Activated CD4-positive, alpha-beta T cell treated with anti-CD3 and anti-CD28 coated beads, Interleukin-2, amount 10 ng/mL, durations not matched to agents 7 days and 5 days (primary cell): ENCODE measurements around the gene INPP5F. TPM values are rescaled to one million over a fixed set of nuclear protein-coding genes. Genes with fewer than 3 reads are reported as not detected.
A peak's percentile ranks its signal among the peaks of the same experiment; 100 is the strongest.

Source experiments
- CTCF ChIA-PET: fragments of 350-600 bp; sonication (Branson Sonifier 250); formaldehyde crosslinking; loops from one replicate; lab custom pipeline; 2021; ENCODE audit warnings: antibody characterized with exemption; lab: Charles Lee
- POLR2A ChIA-PET: fragments of 350-600 bp; sonication (Branson Sonifier 250); formaldehyde crosslinking; loops from one replicate; lab custom pipeline; 2021; ENCODE audit warnings: antibody characterized with exemption; lab: Charles Lee
- DNase-seq: peaks from one replicate; pipeline ENCODE4 v3.0.0-alpha.2; 2020
- H3K27ac Mint-ChIP-seq: one replicate; pipeline ENCODE4 v1.8.0; 2021; ENCODE audit warnings: mild to moderate bottlenecking, moderate library complexity, mixed read lengths
- H3K27me3 Mint-ChIP-seq: one replicate; pipeline ENCODE4 v1.8.0; 2021; ENCODE audit warnings: mixed read lengths
- H3K36me3 Mint-ChIP-seq: one replicate; pipeline ENCODE4 v1.8.0; 2021; ENCODE audit warnings: low read depth, mixed read lengths
- H3K4me1 Mint-ChIP-seq: one replicate; pipeline ENCODE4 v1.8.0; 2021; ENCODE audit warnings: mixed read lengths
- H3K4me3 Mint-ChIP-seq: one replicate; pipeline ENCODE4 v1.8.0; 2021; ENCODE audit warnings: mild to moderate bottlenecking, moderate library complexity, mixed read lengths
- H3K9me3 Mint-ChIP-seq: one replicate; pipeline ENCODE4 v1.8.0; 2021; ENCODE audit warnings: mixed read lengths
- total RNA-seq, 2 experiments: library from RNA; stranded (reverse); gene quantifications; one replicate each; pipeline ENCODE4 v1.2.3, GENCODE V29; 2021

Gene INPP5F
- total RNA-seq, result 10 to 100 TPM; 11.1 to 12.3 TPM

- peaks cover 2% of the 10 kb centered on the region for H3K36me3 Mint-ChIP-seq
- ChIA-PET CTCF (interaction anchor here (0.7 to 2.9 kb wide), 11 partner anchors 9 to 399 kb away, joined by 3 to 12 read pairs (median 4); partner anchors contain the start of gene MCMBP), POLR2A (interaction anchor here (0.7 to 1.3 kb wide), 2 partner anchors 21 to 146 kb away, joined by 3 to 7 read pairs; partner anchors contain the start of gene MCMBP)
- peaks cover 39% of the 10 kb centered on the region for H3K4me1 Mint-ChIP-seq
- peak within 1 kb of the TSS; percentile 83 for H3K4me3 Mint-ChIP-seq
- peak within 1 kb of the TSS; percentile 79 for H3K27ac Mint-ChIP-seq
- no peaks in the 10 kb centered on the region for H3K27me3 Mint-ChIP-seq
- peak; percentile 99 for DNase-seq
- no peaks in the 10 kb centered on the region for H3K9me3 Mint-ChIP-seq
Observed at GRCh38 chr10:119725828-119726675, at the start of gene INPP5F. Gene INPP5F (plus strand): TSS chr10:119726050. CDS start chr10:119726263, 213 bp downstream.

GRCh38 chr10:119677126-119677525, 48.7 kb upstream of the INPP5F start:
- ChIA-PET CTCF (no interaction called here), POLR2A (no interaction called here)
- peaks cover 2% of the 10 kb centered on the region for H3K27me3 Mint-ChIP-seq
- H3K27ac Mint-ChIP-seq, result no peak overlapping the region
- H3K4me1 Mint-ChIP-seq, result peaks cover 9% of the 10 kb centered on the region
- DNase-seq, result no peak
- H3K36me3 Mint-ChIP-seq, result peaks cover 37% of the 10 kb centered on the region
- H3K4me3 Mint-ChIP-seq, result no peak overlapping the region
- no peaks in the 10 kb centered on the region for H3K9me3 Mint-ChIP-seq

GRCh38 chr10:119677904-119678755, 47.7 kb upstream of the INPP5F start:
- Mint-ChIP-seq H3K27ac (no peak overlapping the region), H3K4me3 (no peak overlapping the region), H3K36me3 (peaks cover 28% of the 10 kb centered on the region), H3K27me3 (peaks cover 2% of the 10 kb centered on the region), H3K9me3 (no peaks in the 10 kb centered on the region), H3K4me1 (peaks cover 10% of the 10 kb centered on the region)
- ChIA-PET CTCF (no interaction called here), POLR2A (no interaction called here)
- no peak for DNase-seq

GRCh38 chr10:119679480-119679829, 46.4 kb upstream of the INPP5F start:
- Mint-ChIP-seq H3K27me3 (peaks cover 2% of the 10 kb centered on the region), H3K27ac (no peak overlapping the region), H3K36me3 (peaks cover 18% of the 10 kb centered on the region), H3K4me3 (no peak overlapping the region), H3K4me1 (peaks cover 10% of the 10 kb centered on the region), H3K9me3 (no peaks in the 10 kb centered on the region)
- ChIA-PET CTCF (interaction anchor here (0.6 to 1.0 kb wide), 2 partner anchors 15 to 70 kb away, joined by 3 read pairs; no protein-coding TSS in a partner anchor), POLR2A (no interaction called here)
- DNase-seq, result no peak

- ChIA-PET POLR2A (no interaction called here), CTCF (interaction anchor here (1.0 kb wide), 1 partner anchor 15 kb away, joined by 3 read pairs; no protein-coding TSS in a partner anchor)
- Mint-ChIP-seq H3K4me1 (peaks cover 10% of the 10 kb centered on the region), H3K27me3 (peaks cover 2% of the 10 kb centered on the region), H3K27ac (no peak overlapping the region), H3K9me3 (no peaks in the 10 kb centered on the region), H3K4me3 (no peak overlapping the region), H3K36me3 (peaks cover 17% of the 10 kb centered on the region)
- no peak for DNase-seq
Observed at GRCh38 chr10:119680050-119680449, 45.8 kb upstream of the INPP5F start.

- ChIA-PET POLR2A (no interaction called here), CTCF (no interaction called here)
- Mint-ChIP-seq H3K9me3 (no peaks in the 10 kb centered on the region), H3K4me3 (no peak overlapping the region), H3K27me3 (peaks cover 2% of the 10 kb centered on the region), H3K36me3 (peaks cover 17% of the 10 kb centered on the region), H3K4me1 (peaks cover 10% of the 10 kb centered on the region), H3K27ac (no peak overlapping the region)
- no peak for DNase-seq
Observed at GRCh38 chr10:119680650-119681081, 45.2 kb upstream of the INPP5F start.

- H3K4me1 Mint-ChIP-seq, result peaks cover 21% of the 10 kb centered on the region
- H3K9me3 Mint-ChIP-seq, result no peaks in the 10 kb centered on the region
- H3K4me3 Mint-ChIP-seq, result peak overlapping the region; percentile 40
- CTCF ChIA-PET, result interaction anchor here (0.7 to 3.3 kb wide), 16 partner anchors 12 to 291 kb away, joined by 3 to 14 read pairs (median 4); no protein-coding TSS in a partner anchor
- H3K27ac Mint-ChIP-seq, result peak overlapping the region; percentile 52
- no peaks in the 10 kb centered on the region for H3K36me3 Mint-ChIP-seq
- DNase-seq, result peak; percentile 80
- POLR2A ChIA-PET, result no interaction called here
- H3K27me3 Mint-ChIP-seq, result peaks cover 2% of the 10 kb centered on the region
Observed at GRCh38 chr10:119686465-119687191, 39.2 kb upstream of the INPP5F start.

GRCh38 chr10:119687192-119688032, 38.4 kb upstream of the INPP5F start:
- no peak for DNase-seq
- Mint-ChIP-seq H3K27me3 (no peaks in the 10 kb centered on the region), H3K27ac (no peak overlapping the region), H3K36me3 (no peaks in the 10 kb centered on the region), H3K4me3 (no peak overlapping the region), H3K4me1 (peaks cover 16% of the 10 kb centered on the region), H3K9me3 (no peaks in the 10 kb centered on the region)
- ChIA-PET CTCF (interaction anchor here (0.7 to 3.3 kb wide), 15 partner anchors 11 to 292 kb away, joined by 3 to 14 read pairs (median 3); no protein-coding TSS in a partner anchor), POLR2A (no interaction called here)

GRCh38 chr10:119688033-119688508, 37.8 kb upstream of the INPP5F start:
- POLR2A ChIA-PET, result no interaction called here
- CTCF ChIA-PET, result interaction anchor here (0.7 to 2.3 kb wide), 5 partner anchors 14 to 172 kb away, joined by 3 to 14 read pairs (median 4); no protein-coding TSS in a partner anchor
- Mint-ChIP-seq H3K9me3 (no peaks in the 10 kb centered on the region), H3K4me3 (no peak overlapping the region), H3K27me3 (no peaks in the 10 kb centered on the region), H3K36me3 (no peaks in the 10 kb centered on the region), H3K27ac (no peak overlapping the region), H3K4me1 (peaks cover 16% of the 10 kb centered on the region)
- DNase-seq, result no peak

- ChIA-PET POLR2A (no interaction called here), CTCF (interaction anchor here (0.6 to 0.8 kb wide), 2 partner anchors 15 to 170 kb away, joined by 3 read pairs; no protein-coding TSS in a partner anchor)
- no peaks in the 10 kb centered on the region for H3K27me3 Mint-ChIP-seq
- H3K27ac Mint-ChIP-seq, result no peak overlapping the region
- H3K9me3 Mint-ChIP-seq, result no peaks in the 10 kb centered on the region
- DNase-seq, result no peak
- H3K36me3 Mint-ChIP-seq, result no peaks in the 10 kb centered on the region
- peaks cover 17% of the 10 kb centered on the region for H3K4me1 Mint-ChIP-seq
- no peak overlapping the region for H3K4me3 Mint-ChIP-seq
Observed at GRCh38 chr10:119689016-119689580, 36.8 kb upstream of the INPP5F start.

- ChIA-PET POLR2A (no interaction called here), CTCF (no interaction called here)
- DNase-seq, result no peak
- H3K36me3 Mint-ChIP-seq, result no peaks in the 10 kb centered on the region
- peaks cover 2% of the 10 kb centered on the region for H3K27me3 Mint-ChIP-seq
- peaks cover 12% of the 10 kb centered on the region for H3K4me1 Mint-ChIP-seq
- H3K9me3 Mint-ChIP-seq, result no peaks in the 10 kb centered on the region
- no peak overlapping the region for H3K27ac Mint-ChIP-seq
- no peak overlapping the region for H3K4me3 Mint-ChIP-seq
Observed at GRCh38 chr10:119691726-119692125, 34.1 kb upstream of the INPP5F start.
